DND-41 (cell line): ENCODE measurements around the gene SLIT2.

Source experiments
- CTCF ChIP-seq: IDR thresholded peaks from 2 replicates; pipeline ENCODE4 v1.5.1; 2012; ENCODE audit warnings: borderline replicate concordance, low read length, moderate library complexity, mild to moderate bottlenecking; ENCODE audit not compliant: poor library complexity, severe bottlenecking; ENCODE audit errors: extremely low read depth
- EZH2 ChIP-seq: IDR thresholded peaks from 3 replicates; pipeline ENCODE4 v1.6.1; 2012; ENCODE audit warnings: borderline replicate concordance, low read depth, mild to moderate bottlenecking, moderate library complexity, low read length, inconsistent platforms; ENCODE audit not compliant: severe bottlenecking

GRCh38 chr4:20251796-20252655, at the start of gene SLIT2:
- no peak for TF ChIP-seq CTCF
- TF ChIP-seq EZH2 = no peak
